ENCODE measurements around the gene GTPBP6.

The GTPBP6 gene, protein sequence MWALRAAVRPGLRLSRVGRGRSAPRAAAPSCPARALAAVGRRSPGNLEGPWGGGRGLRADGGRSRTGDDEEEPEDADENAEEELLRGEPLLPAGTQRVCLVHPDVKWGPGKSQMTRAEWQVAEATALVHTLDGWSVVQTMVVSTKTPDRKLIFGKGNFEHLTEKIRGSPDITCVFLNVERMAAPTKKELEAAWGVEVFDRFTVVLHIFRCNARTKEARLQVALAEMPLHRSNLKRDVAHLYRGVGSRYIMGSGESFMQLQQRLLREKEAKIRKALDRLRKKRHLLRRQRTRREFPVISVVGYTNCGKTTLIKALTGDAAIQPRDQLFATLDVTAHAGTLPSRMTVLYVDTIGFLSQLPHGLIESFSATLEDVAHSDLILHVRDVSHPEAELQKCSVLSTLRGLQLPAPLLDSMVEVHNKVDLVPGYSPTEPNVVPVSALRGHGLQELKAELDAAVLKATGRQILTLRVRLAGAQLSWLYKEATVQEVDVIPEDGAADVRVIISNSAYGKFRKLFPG

DNA sequence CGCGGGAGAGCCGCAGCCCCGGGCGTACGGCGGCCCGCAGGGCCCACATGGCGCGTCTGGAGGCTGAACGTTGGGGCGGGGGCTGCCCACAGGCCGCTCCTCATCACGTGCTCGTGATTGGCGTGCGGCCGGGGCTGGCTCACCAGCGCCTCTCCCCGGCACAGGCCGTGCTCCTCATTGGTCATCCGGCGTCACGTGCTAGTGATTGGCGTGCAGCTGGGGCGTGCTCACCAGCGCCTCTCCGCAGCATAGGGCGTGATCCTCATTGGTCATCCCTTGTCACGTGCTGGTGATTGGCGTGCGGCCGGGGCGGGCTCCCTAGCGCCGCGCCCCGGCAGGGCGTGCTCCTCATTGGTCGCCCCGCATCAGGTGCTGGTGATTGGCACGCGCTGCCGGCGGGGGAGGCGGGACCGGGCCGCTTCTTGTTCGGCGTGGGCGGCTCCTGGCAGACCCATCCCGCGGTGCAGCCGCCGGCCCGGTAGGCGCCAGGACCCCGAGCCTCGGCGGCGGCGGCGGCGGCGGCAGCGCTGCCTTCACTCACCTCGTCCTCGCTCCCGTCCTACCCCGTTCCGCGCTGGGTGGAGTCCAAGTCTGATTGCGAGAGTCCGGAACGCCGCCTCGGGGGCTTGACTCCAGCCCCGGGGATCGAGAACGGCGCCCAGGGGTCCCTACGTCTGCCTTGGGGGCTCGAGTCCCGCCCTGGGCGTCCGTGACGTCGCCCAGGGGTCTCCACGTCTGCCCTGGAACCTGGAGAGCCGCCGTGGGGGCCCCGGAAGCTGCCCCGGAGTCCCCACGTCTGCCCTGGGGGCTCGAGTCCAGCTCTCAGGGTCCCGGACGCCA is at the start of gene GTPBP6:
TSS of gene GTPBP6 (minus strand) at position 58 of the 840 bp plus-strand sequence. CDS start at position 49, 9 bp downstream.
- ATAC-seq, result peak; percentile 90
- Mint-ChIP-seq H3K4me3 (peak within 1 kb of the TSS; percentile 79), H3K4me1 (peaks cover 32% of the 10 kb centered on the region), H3K27ac (peak within 1 kb of the TSS; percentile 79), H3K36me3 (peaks cover 17% of the 10 kb centered on the region), H3K9me3 (peaks cover 3% of the 10 kb centered on the region), H3K27me3 (no peaks in the 10 kb centered on the region)

DNA sequence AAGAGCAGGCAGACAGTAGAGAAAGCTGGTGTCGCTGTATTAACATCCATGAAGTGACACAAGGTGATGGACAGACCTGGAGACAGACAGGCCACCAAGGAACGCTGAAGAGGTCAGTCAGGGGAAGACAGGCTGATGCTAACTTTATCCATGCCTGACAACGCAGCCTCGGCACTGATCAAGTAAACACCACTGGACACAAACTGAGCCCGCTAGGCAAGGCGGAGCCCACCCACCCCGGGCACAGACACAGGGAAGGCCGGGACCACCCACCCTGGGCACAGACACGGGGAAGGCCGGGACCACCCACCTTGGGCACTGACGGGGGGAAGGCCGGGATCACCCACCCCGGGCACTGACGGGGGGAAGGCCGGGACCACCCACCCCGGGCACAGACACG is 49.3 kb upstream of the GTPBP6 start:
- Mint-ChIP-seq H3K4me3 (no peak overlapping the region), H3K4me1 (peaks cover 29% of the 10 kb centered on the region), H3K36me3 (peaks cover 16% of the 10 kb centered on the region), H3K27me3 (peaks cover 28% of the 10 kb centered on the region), H3K27ac (no peak overlapping the region), H3K9me3 (peaks cover 8% of the 10 kb centered on the region)
- no peak for ATAC-seq

DNA sequence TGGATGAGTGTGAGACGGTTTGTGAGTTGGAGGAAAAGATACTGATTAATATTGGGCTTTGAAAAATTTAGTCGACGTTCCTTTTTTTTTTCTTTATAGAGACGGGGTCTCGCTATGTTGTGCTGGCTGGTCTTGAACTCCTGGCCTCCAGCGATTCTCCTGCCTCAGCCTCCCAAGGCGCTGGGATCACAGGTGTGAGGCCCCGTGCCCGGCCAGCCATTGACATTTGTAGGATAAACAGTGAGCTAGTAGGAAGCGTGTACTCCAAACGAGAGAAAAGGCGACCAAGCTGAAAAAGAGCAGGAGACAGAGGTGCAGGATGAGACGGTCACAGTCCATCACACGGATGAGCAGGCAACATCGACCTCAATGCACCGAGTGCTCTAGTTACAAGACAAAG is 48.8 kb upstream of the GTPBP6 start:
- H3K27me3 Mint-ChIP-seq, result peaks cover 22% of the 10 kb centered on the region
- no peak for ATAC-seq
- peaks cover 19% of the 10 kb centered on the region for H3K36me3 Mint-ChIP-seq
- H3K27ac Mint-ChIP-seq, result no peak overlapping the region
- peaks cover 9% of the 10 kb centered on the region for H3K9me3 Mint-ChIP-seq
- peaks cover 27% of the 10 kb centered on the region for H3K4me1 Mint-ChIP-seq
- H3K4me3 Mint-ChIP-seq, result no peak overlapping the region

DNA sequence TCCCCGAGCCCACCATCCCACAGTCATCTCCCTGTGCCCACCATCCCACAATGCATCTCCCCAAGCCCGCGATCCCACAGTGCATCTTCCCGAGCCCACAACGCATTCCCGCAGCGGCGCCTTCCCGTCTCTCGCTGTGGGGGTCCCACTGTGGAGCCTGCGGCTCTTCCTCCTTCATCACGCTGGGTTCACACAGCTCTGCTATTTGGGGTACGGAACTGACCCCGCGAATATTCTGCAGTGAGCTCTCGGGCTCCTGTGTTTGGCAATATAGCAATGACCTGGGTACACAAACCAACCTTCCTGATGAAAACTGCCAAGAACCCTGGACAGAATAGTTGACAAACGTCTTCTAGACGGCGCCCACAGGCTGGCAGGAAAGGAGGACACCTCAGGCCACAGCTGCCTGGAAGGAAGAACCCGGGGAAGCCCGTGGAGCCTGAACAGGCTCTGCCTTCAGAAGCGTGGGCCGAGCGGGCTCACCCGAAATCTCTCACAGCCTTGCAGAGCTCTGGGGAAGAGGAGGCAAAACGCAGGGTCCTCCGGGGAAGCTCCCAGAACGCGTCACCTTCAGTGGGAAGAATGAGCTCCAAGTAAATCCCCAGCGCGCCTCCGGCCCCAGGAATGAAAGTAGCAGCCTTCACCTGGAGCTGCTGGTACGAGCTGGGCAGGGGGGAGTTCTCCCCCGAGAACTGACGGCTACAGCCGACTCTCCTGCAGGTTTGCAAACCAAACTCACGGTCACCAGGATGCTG is 45.2 kb upstream of the GTPBP6 start:
- Mint-ChIP-seq H3K27me3 (no peaks in the 10 kb centered on the region), H3K36me3 (peaks cover 54% of the 10 kb centered on the region), H3K4me1 (peaks cover 8% of the 10 kb centered on the region), H3K27ac (no peak overlapping the region), H3K4me3 (no peak overlapping the region), H3K9me3 (peaks cover 24% of the 10 kb centered on the region)
- ATAC-seq, result no peak

DNA sequence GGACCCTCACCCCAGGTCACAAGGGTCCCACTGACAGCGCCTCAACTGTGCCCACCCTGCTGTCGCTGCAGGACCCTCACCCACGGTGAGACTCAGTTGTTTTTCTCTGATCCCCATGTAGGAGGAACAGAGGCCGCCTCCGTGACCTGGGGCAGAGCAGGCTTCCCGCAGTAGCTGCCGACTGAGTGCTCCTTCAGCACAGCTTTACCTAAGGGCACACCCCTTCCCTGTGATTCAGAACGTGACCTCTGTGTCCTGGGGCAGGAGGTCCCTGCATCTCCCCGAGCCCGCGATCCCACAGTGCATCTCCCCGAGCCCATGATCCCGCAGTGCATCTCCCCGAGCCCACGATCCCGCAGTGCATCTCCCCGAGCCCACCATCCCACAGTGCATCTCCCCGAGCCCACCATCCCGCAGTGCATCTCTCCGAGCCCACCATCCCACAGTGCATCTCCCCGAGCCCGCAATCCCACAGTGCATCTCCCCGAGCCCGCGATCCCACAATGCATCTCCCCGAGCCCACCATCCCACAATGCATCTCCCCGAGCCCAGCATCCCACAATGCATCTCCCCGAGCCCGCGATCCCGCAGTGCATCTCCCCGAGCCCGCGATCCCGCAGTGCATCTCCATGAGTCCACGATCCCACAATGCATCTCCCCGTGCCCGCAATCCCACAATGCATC is 44.5 kb upstream of the GTPBP6 start:
- Mint-ChIP-seq H3K4me3 (no peak overlapping the region), H3K9me3 (peaks cover 24% of the 10 kb centered on the region), H3K4me1 (peaks cover 7% of the 10 kb centered on the region), H3K36me3 (peaks cover 60% of the 10 kb centered on the region), H3K27me3 (no peaks in the 10 kb centered on the region), H3K27ac (no peak overlapping the region)
- ATAC-seq, result no peak

DNA sequence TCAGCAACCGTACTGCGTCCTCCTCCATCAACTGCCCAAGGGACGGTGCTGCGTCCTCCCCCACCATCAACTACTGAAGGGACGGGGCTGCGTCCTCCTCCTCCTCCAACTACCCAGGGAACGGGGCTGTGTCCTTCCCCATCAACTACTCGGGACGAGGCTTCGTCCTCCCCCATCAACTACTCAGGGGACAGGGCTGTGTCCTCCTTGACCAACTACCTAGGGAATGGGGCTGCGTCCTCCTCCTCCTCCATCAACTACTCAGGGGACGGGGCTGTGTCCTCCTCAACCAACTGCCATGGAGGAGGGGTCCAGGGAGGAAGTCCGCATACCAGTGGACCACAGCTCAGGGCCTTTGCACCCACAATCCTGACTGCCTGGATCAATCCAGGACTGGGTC is 43.8 kb upstream of the GTPBP6 start:
- Mint-ChIP-seq H3K4me1 (peaks cover 7% of the 10 kb centered on the region), H3K9me3 (peaks cover 24% of the 10 kb centered on the region), H3K27me3 (no peaks in the 10 kb centered on the region), H3K27ac (no peak overlapping the region), H3K36me3 (peaks cover 67% of the 10 kb centered on the region), H3K4me3 (no peak overlapping the region)
- no peak for ATAC-seq

DNA sequence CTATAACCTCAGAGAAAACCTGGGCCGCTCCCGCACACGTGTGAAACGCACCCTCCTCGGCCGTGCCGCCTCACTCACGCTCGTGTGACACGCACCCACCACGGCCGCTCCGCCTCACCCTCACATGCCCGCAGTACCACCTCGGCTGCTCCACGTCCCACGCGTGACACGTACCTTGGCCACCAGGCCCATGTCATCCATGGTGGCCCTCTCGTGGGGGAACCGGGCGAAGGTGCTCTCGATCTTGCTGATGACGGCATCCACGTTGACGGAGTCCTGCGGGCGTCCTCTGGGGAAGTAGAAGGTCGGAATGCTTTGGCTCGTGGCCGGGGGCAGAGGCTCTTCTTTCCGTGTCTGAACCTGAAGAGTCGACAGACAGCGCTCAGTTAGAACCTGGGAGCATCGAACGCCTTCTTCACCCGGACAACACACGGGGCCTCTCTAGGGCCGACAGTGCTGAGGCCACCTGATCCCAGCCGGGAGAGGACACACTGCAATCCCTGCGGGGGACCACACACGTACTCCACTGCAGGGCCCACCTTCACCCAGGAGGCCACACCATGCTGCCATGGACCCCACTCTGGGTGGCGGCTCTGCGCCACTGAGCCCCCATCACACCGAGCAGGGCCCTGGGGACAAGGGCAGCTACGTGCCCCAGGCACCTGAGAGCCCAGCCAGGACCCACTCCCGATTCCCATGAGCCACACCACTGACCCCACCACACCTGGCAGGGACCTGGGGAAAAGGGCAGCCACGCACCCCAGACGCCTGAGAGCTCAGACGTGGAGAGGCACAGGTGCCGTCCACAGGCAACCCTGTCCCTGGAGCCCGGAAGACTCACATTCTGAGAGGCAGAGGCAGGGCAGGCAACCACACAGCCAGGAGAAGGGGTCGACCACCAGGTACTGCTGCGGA is 42.9 kb upstream of the GTPBP6 start:
- Mint-ChIP-seq H3K27me3 (no peaks in the 10 kb centered on the region), H3K27ac (no peak overlapping the region), H3K9me3 (peaks cover 24% of the 10 kb centered on the region), H3K36me3 (peaks cover 70% of the 10 kb centered on the region), H3K4me1 (peaks cover 7% of the 10 kb centered on the region), H3K4me3 (no peak overlapping the region)
- peak; percentile 16 for ATAC-seq

DNA sequence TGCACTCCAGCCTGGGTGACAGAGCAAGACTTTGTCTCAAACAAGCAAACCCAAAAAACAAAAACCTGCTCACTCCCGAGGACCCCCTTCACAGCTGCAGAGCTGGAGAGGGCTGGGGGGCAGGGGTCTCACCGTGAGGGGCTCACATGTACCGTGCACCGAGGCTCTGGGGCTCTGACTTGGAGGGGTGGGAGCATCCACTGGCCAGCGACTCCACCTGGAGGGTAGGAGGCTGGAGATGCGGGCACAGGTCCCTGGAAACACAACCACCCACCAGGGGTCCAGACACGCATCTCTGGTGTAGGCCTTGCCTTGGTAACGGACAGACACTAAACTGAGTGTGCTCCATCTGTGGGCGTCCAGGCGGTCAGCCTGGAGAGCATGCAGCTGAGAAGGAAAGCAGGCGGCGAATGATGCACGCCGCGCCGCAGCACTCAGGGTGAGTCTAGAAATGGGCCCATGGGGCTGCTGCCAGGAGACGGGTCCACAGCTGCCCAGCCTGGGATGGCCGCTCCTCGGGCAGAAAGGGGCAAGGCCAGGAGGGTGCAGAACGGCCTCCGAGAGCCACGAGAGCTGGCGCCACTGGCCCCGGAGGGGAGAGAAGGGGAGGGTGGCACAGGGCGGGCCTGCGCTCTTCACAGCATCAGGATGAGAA is 42.0 kb upstream of the GTPBP6 start:
- ATAC-seq, result no peak
- no peaks in the 10 kb centered on the region for H3K27me3 Mint-ChIP-seq
- no peak overlapping the region for H3K4me3 Mint-ChIP-seq
- peaks cover 24% of the 10 kb centered on the region for H3K9me3 Mint-ChIP-seq
- peaks cover 7% of the 10 kb centered on the region for H3K4me1 Mint-ChIP-seq
- peaks cover 78% of the 10 kb centered on the region for H3K36me3 Mint-ChIP-seq
- H3K27ac Mint-ChIP-seq, result no peak overlapping the region

DNA sequence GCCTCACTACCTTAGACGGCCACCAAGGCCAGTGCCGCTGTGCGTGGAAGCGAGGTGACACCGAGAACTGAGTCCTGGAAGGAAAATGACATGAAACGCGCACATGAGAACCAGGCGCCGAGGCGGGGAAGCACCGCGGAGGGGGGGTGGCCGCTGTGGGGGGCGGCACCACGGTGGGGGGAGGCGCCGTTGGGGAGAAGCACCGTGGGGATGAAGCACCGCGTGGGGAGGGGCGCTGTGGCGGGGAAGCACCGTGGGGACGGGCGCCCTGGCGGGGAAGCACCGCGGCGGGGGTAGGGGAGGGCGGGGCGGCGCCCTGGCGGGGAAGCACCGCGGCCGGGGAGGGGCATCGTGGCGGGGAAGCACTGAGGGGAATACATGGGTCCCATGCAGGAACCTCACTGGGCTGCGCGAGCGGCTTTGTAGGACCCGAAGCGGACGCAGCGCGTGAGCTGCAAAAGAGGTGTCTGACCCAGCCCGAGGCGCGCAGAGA is 40.1 kb upstream of the GTPBP6 start:
- H3K9me3 Mint-ChIP-seq, result peaks cover 24% of the 10 kb centered on the region
- H3K4me3 Mint-ChIP-seq, result no peak overlapping the region
- peaks cover 7% of the 10 kb centered on the region for H3K4me1 Mint-ChIP-seq
- peak; percentile 44 for ATAC-seq
- H3K27me3 Mint-ChIP-seq, result no peaks in the 10 kb centered on the region
- peaks cover 82% of the 10 kb centered on the region for H3K36me3 Mint-ChIP-seq
- no peak overlapping the region for H3K27ac Mint-ChIP-seq

DNA sequence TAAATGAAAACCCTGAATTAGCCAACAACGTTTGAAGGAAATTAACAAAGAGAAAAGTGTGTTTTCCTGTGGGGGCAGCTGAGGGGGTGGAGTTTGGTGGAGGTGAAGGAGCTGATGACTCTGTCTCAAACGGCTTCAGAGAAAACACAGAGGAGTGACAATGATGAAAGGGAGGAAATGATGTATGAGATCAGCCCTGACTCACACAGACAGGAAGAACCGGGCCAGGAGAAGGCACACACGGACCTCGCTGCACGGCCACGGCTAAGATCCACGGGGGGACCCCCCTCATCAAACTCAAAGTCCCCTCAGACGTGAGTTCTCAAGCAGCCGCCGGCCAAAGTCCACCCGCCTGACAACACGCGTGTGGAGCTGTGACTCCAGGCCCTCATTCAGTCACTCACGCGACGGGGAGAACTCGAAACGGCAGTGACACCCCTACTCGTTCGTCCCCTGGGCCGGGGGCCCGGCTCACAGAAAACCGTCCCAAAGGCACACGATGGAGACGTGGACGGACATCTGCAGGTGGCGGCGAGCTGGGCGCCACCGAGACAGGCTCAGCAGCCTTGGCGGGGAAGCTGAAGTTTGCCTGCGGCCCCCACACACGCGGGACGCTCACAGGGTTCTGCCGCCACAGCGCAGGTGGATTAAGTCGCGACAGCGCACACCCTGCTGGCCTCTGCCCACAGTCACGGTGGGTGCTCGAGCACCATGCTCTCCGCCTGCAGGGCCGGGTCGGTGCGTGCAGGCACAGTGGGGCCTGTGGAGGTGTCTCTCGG is 39.3 kb upstream of the GTPBP6 start:
- no peak for ATAC-seq
- Mint-ChIP-seq H3K27me3 (no peaks in the 10 kb centered on the region), H3K27ac (no peak overlapping the region), H3K9me3 (peaks cover 17% of the 10 kb centered on the region), H3K36me3 (peaks cover 74% of the 10 kb centered on the region), H3K4me3 (no peak overlapping the region), H3K4me1 (no peaks in the 10 kb centered on the region)

DNA sequence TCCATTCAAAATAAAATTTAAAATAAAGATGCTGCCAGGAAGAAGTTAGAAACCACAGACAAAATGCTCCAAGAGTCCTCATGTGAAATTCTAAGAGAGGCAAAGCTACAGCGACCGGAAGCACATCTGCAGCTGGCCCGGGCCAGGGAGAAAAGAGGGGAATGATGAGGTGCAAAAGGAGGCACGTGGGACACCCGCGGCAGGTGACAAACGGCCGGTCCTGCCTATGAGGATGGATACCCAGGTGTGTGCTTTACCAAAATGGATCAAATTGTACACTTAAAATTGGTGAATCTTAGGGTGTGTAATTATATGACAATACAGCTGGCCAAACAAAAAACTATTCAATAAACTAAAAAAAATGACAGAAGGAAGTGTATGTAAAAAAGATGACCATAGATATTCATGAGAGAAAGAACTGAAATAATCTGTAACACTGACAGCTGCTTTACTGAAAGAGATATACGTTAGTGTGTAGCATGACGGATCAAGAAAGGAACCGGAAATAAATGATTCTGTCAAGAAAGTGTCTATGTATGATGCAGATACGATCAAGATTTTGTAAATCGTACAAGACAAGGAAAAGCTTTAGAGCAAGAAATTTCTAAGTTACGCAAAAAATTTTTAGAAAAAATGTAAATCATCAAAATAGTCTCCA is 38.6 kb upstream of the GTPBP6 start:
- no peak for ATAC-seq
- no peak overlapping the region for H3K4me3 Mint-ChIP-seq
- no peaks in the 10 kb centered on the region for H3K27me3 Mint-ChIP-seq
- H3K9me3 Mint-ChIP-seq, result peaks cover 14% of the 10 kb centered on the region
- no peak overlapping the region for H3K27ac Mint-ChIP-seq
- H3K4me1 Mint-ChIP-seq, result peaks cover 4% of the 10 kb centered on the region
- H3K36me3 Mint-ChIP-seq, result peaks cover 76% of the 10 kb centered on the region

DNA sequence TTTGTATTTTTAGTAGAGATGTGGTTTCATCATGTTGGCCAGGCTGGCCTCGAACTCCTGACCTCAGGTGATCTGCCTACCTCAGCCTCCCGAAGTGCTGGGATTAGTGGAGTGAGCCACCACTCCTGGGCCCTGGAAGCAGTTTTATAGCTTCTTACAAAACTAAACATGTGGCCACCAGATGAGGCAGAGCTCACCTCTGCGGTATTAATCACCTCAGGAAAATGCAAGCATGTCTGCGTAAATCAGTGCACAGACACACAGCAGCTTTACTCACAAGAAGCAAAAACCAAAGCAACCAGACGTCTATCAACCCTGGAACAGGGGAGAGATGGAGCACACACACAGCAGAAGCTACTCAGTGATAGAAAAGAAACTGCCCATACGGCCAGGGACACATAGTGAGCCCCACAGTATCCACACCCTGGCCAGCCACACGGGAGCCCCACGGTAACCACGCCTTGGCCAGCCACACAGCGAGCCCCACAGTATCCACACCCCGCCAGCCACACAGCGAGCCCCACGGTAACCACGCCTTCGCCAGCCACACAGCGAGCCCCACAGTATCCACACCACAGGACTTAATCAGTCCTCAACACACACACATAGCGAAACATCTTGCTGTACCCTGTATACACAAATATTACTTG is 37.9 kb upstream of the GTPBP6 start:
- Mint-ChIP-seq H3K4me3 (no peak overlapping the region), H3K4me1 (peaks cover 4% of the 10 kb centered on the region), H3K27me3 (no peaks in the 10 kb centered on the region), H3K9me3 (peaks cover 10% of the 10 kb centered on the region), H3K36me3 (peaks cover 70% of the 10 kb centered on the region), H3K27ac (no peak overlapping the region)
- no peak for ATAC-seq
